ENCODE measurements around the gene ARHGEF9. TPM values are rescaled to one million over a fixed set of nuclear protein-coding genes. Genes with fewer than 3 reads are reported as not detected.

ARHGEF9 gene
- polyA plus RNA-seq, 1 donor (not counting 4 experiments of a cell fraction or from before 2014, with no cell fraction given): 16.0 TPM

DNA sequence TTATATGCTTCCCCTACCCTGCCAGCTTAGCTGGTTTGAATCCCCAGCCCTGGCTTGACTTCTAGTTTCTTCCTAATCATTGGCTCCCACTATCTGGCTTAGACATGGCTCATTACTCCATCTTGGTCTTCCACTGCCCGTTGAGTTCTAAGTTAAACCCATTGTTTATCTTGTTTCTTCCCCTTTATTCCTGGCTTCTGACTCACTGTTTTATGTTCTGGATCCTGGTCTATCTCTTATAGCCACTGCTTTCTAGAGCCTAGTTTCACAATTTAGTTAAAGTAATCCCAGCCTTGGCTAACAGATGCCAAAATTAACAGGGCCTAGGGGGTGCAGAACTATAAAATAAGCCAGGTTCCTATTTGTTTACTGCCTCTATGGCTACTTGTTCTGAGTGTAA is 120.9 kb downstream of the ARHGEF9 start:
- Histone ChIP-seq H3K9ac (ENCODE audit: control insufficient read depth, extremely low read depth, insufficient read depth, low read length) (no peak overlapping the region), H3K27me3 (ENCODE audit: control insufficient read depth, extremely low read depth, insufficient read depth, low read length) (no peaks in the 10 kb centered on the region), H3K36me3 (ENCODE audit: control insufficient read depth in 2 of 2, extremely low read depth in 1 of 2, insufficient read depth in 2 of 2, low read length in 2 of 2) (no peaks in the 10 kb centered on the region), H3K9me3 (ENCODE audit: control insufficient read depth, low read depth, low read length) (no peaks in the 10 kb centered on the region), H3K4me3 (ENCODE audit: control insufficient read depth in 2 of 3, extremely low read depth in 1 of 3, insufficient read depth in 2 of 3, low read depth in 1 of 3, low read length in 3 of 3) (no peak overlapping the region), H2AFZ (ENCODE audit: control insufficient read depth, low read length) (no peak overlapping the region), H3K79me2 (ENCODE audit: control insufficient read depth, insufficient read depth, low read length) (no peaks in the 10 kb centered on the region), H3K4me2 (ENCODE audit: control insufficient read depth, extremely low read depth, insufficient read depth, low read depth, low read length) (no peak overlapping the region), H3K4me1 (ENCODE audit: control insufficient read depth, extremely low read depth, insufficient read depth, low read length) (no peaks in the 10 kb centered on the region), H3K27ac (ENCODE audit: control insufficient read depth, insufficient read depth, low read length) (no peak overlapping the region), H3K9me1 (ENCODE audit: control insufficient read depth, extremely low read depth, insufficient read depth, low read length) (no peaks in the 10 kb centered on the region), H4K20me1 (ENCODE audit: control insufficient read depth, extremely low read depth, insufficient read depth, low read length) (no peaks in the 10 kb centered on the region)
- TF ChIP-seq, protein P1, sequence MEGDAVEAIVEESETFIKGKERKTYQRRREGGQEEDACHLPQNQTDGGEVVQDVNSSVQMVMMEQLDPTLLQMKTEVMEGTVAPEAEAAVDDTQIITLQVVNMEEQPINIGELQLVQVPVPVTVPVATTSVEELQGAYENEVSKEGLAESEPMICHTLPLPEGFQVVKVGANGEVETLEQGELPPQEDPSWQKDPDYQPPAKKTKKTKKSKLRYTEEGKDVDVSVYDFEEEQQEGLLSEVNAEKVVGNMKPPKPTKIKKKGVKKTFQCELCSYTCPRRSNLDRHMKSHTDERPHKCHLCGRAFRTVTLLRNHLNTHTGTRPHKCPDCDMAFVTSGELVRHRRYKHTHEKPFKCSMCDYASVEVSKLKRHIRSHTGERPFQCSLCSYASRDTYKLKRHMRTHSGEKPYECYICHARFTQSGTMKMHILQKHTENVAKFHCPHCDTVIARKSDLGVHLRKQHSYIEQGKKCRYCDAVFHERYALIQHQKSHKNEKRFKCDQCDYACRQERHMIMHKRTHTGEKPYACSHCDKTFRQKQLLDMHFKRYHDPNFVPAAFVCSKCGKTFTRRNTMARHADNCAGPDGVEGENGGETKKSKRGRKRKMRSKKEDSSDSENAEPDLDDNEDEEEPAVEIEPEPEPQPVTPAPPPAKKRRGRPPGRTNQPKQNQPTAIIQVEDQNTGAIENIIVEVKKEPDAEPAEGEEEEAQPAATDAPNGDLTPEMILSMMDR (optimal IDR thresholded peaks at IDR 0.05 in 1 of 3, IDR thresholded peaks at IDR 0.05 in 1 of 3, conservative IDR thresholded peaks at IDR 0.05 in 1 of 3; ENCODE audit: extremely low read depth in 1 of 3, insufficient read depth in 2 of 3, low read length in 3 of 3): no peak
- no peak for TF ChIP-seq EZH2 (IDR thresholded peaks at IDR 0.05; ENCODE audit: low read length)
- DNase-seq (ENCODE audit: low read depth, low spot score) (no peak), FAIRE-seq (no peak)
- dilution Hi-C loops (cut with MboI; ENCODE audit: extremely low pct_ligation_motif_present, low sequenced_read_pairs): no loop called here

DNA sequence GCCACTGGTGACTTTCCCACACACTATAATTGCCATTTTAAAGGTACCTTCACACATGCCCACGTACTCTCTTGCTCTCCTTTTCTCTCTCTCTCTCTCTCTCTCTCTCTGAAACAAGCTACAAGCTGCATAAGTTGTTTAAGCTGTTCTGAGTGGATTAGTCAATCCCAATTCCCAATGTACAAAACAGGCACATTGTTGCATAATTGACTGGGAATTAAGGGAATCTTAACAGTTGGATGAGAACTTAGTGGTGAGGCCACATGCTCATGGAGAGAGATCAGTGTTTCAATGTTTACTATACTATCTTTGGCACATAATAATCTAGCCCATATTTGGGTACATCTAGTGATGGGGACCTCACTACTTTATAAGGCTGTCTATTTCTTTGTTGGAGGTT is 123.3 kb downstream of the ARHGEF9 start:
- no peak overlapping the region for H3K27ac ChIP-seq (ENCODE audit: control insufficient read depth, insufficient read depth, low read length)
- no peak overlapping the region for H3K9ac ChIP-seq (ENCODE audit: control insufficient read depth, extremely low read depth, insufficient read depth, low read length)
- no peaks in the 10 kb centered on the region for H4K20me1 ChIP-seq (ENCODE audit: control insufficient read depth, extremely low read depth, insufficient read depth, low read length)
- H2AFZ ChIP-seq (ENCODE audit: control insufficient read depth, low read length): no peak overlapping the region
- FAIRE-seq (no peak), DNase-seq (ENCODE audit: low read depth, low spot score) (no peak)
- no peaks in the 10 kb centered on the region for H3K79me2 ChIP-seq (ENCODE audit: control insufficient read depth, insufficient read depth, low read length)
- no peak overlapping the region for H3K4me3 ChIP-seq (ENCODE audit: control insufficient read depth in 2 of 3, extremely low read depth in 1 of 3, insufficient read depth in 2 of 3, low read depth in 1 of 3, low read length in 3 of 3)
- H3K9me1 ChIP-seq (ENCODE audit: control insufficient read depth, extremely low read depth, insufficient read depth, low read length): no peaks in the 10 kb centered on the region
- dilution Hi-C loops (cut with MboI; ENCODE audit: extremely low pct_ligation_motif_present, low sequenced_read_pairs): no loop called here
- no peaks in the 10 kb centered on the region for H3K36me3 ChIP-seq (ENCODE audit: control insufficient read depth in 2 of 2, extremely low read depth in 1 of 2, insufficient read depth in 2 of 2, low read length in 2 of 2)
- no peak overlapping the region for H3K4me2 ChIP-seq (ENCODE audit: control insufficient read depth, extremely low read depth, insufficient read depth, low read depth, low read length)
- no peak for TF ChIP-seq EZH2 (IDR thresholded peaks at IDR 0.05; ENCODE audit: low read length)
- TF ChIP-seq, protein P1 (optimal IDR thresholded peaks at IDR 0.05 in 1 of 3, IDR thresholded peaks at IDR 0.05 in 1 of 3, conservative IDR thresholded peaks at IDR 0.05 in 1 of 3; ENCODE audit: extremely low read depth in 1 of 3, insufficient read depth in 2 of 3, low read length in 3 of 3): no peak
- no peaks in the 10 kb centered on the region for H3K27me3 ChIP-seq (ENCODE audit: control insufficient read depth, extremely low read depth, insufficient read depth, low read length)
- no peaks in the 10 kb centered on the region for H3K4me1 ChIP-seq (ENCODE audit: control insufficient read depth, extremely low read depth, insufficient read depth, low read length)
- no peaks in the 10 kb centered on the region for H3K9me3 ChIP-seq (ENCODE audit: control insufficient read depth, low read depth, low read length)

Measured in keratinocyte (primary cell).